Measurements from ENCODE around the gene ANO1.

Gene ANO1

DNA sequence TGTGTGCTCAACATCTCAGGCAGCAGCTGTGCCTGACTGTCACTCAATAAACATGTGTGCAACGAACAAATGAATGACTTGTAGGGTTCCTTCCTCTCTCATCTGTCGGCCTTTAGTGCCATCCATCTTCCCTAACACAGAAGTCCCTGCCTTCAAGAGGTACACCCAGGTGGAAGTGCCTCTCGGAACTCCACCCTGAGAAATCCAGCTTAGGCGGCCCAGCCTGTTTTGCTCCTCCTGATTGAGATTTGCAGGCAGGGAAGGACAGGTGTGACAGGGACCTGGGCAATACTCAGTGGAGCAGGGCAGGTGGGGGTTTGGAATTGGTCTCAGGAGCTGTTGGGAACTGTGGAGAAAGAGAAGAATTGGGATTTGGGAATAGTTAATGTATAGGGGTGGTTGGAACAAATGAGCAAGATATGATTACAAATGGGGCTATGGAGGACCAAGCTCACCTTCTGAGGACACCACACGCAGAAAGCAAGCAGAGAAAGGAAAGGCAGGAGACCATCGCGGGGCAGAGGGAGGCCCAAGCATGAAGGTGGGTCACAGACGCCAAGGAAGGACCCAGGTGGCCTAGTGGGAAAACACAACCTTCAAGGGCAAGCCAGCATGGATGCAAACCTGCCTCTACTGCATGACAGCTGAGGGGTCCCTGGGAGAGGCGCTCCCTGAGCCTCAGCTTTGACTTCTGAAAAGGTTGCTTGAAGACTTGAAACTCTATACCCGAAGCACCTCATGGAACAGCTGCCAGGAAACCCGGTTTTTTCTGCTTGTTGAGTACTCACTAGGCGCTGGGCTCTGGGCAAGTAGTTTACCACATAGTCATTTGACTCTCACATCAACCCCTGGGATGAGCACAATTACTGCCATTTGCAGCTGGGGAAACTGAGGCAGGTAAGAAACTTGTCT, 40.9 kb upstream of the ANO1 start:
- Histone ChIP-seq H3K4me3 (ENCODE audit: low read length) (no peak overlapping the region), H3K79me2 (ENCODE audit: control insufficient read depth, insufficient read depth, low read length) (no peaks in the 10 kb centered on the region), H3K56ac (ENCODE audit: low read length) (no peak overlapping the region), H3K4me2 (ENCODE audit: low read length) (no peak overlapping the region), H2AK5ac (ENCODE audit: low read length) (no peak overlapping the region), H3K27ac (ENCODE audit: low read depth, low read length) (no peak overlapping the region), H2BK5ac (ENCODE audit: low read length) (no peak overlapping the region), H4K8ac (ENCODE audit: low read depth, low read length) (no peak overlapping the region), H3K4me1 (ENCODE audit: control insufficient read depth, low read depth, low read length) (no peaks in the 10 kb centered on the region), H2BK120ac (ENCODE audit: low read depth, low read length) (no peak overlapping the region), H3K27me3 (ENCODE audit: insufficient read depth, low read length, poor library complexity) (no peaks in the 10 kb centered on the region), H2BK15ac (replicated peaks; ENCODE audit: low read depth) (no peak overlapping the region), H3K9ac (ENCODE audit: low read length) (no peak overlapping the region), H3K23ac (ENCODE audit: low read length) (no peak overlapping the region), H3K36me3 (ENCODE audit: control insufficient read depth, insufficient read depth, low read length) (no peaks in the 10 kb centered on the region), H3K18ac (ENCODE audit: low read length) (no peak overlapping the region), H3K79me1 (ENCODE audit: low read length) (no peaks in the 10 kb centered on the region), H4K5ac (ENCODE audit: low read length) (no peak overlapping the region), H3K4ac (ENCODE audit: low read depth, low read length) (no peak overlapping the region)
- WGBS (ENCODE audit: extremely low coverage, insufficient coverage, low lambda C conversion rate), result no CpG with 5 or more reads among the region's 12 CpGs
- no peak for DNase-seq

DNA sequence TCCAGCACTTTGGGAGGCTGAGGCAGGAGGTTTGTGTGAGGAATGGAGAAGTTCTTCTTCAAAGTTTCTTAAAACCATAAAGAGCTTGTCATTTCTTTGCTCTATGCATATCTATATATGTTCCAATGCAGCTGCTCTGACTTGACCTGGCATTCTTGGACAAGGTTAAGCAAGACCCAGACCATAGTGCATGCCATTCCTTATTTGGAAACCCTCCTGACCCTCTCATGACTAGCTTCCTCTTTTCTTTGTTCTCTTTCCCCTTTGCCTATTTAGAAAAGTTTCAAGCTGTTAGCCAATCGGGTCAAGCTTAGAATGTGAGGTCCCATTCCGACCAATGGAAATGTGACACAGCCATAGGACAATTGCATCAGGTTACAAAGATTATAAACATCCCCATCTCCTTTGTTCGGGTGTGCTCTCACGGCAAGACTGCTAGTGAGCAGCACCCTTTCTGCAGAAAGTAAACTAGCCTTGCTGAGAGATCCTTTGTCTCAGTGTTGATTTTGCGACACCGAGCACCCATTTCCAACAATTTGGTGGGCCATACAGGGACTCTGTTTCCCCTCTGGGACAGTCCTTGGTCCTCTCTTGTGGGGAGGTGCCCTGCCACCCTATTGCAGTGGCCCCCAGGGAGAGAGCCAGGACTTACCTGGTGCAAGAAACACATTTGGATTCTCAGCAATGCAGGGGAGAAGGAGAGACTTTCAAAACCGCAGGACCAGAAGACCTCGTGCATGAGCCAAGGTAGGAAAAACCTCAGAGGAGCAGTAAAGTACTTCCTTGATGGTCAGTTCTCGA, 39.9 kb upstream of the ANO1 start:
- no peak overlapping the region for H3K18ac ChIP-seq (ENCODE audit: low read length)

DNA sequence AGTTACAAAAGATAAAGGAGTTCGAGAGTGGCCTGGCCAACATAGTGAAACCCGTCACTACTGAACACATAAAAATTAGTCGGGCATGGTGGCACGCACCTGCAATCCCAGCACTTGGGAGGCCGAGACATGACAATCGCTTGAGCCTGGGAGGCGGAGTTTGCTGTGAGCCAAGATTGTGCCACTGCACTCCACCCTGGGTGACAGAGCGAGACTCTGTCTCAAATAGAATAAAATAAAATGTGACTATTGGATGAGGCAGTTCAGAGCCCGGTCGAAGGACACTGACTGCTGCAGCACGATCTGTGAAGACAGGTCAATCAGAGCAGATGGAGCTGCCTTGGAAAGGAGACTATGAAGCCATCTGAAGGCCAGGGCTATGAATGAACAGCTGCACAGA, 37.7 kb upstream of the ANO1 start:
- no peak overlapping the region for H2BK5ac ChIP-seq (ENCODE audit: low read length)
- H3K27me3 ChIP-seq (ENCODE audit: insufficient read depth, low read length, poor library complexity), result no peaks in the 10 kb centered on the region
- no peak for DNase-seq
- no peak overlapping the region for H3K18ac ChIP-seq (ENCODE audit: low read length)
- H4K8ac ChIP-seq (ENCODE audit: low read depth, low read length), result no peak overlapping the region
- H2BK15ac ChIP-seq (replicated peaks; ENCODE audit: low read depth), result no peak overlapping the region
- no peak overlapping the region for H4K5ac ChIP-seq (ENCODE audit: low read length)
- H3K79me2 ChIP-seq (ENCODE audit: control insufficient read depth, insufficient read depth, low read length), result no peaks in the 10 kb centered on the region
- no peak overlapping the region for H3K27ac ChIP-seq (ENCODE audit: low read depth, low read length)
- H3K79me1 ChIP-seq (ENCODE audit: low read length), result no peaks in the 10 kb centered on the region
- no peak overlapping the region for H3K4me2 ChIP-seq (ENCODE audit: low read length)
- no peak overlapping the region for H3K56ac ChIP-seq (ENCODE audit: low read length)
- no peak overlapping the region for H3K23ac ChIP-seq (ENCODE audit: low read length)
- no peak overlapping the region for H2BK120ac ChIP-seq (ENCODE audit: low read depth, low read length)
- H2AK5ac ChIP-seq (ENCODE audit: low read length), result no peak overlapping the region
- no peak overlapping the region for H3K4ac ChIP-seq (ENCODE audit: low read depth, low read length)
- no peak overlapping the region for H3K4me3 ChIP-seq (ENCODE audit: low read length)
- H3K36me3 ChIP-seq (ENCODE audit: control insufficient read depth, insufficient read depth, low read length), result no peaks in the 10 kb centered on the region
- no CpG with 5 or more reads among the region's 11 CpGs for WGBS (ENCODE audit: extremely low coverage, insufficient coverage, low lambda C conversion rate)
- no peaks in the 10 kb centered on the region for H3K4me1 ChIP-seq (ENCODE audit: control insufficient read depth, low read depth, low read length)
- H3K9ac ChIP-seq (ENCODE audit: low read length), result no peak overlapping the region

More for the DNA sequence above, 39.9 kb upstream of the ANO1 start:
- H3K36me3 ChIP-seq (ENCODE audit: control insufficient read depth, insufficient read depth, low read length), result no peaks in the 10 kb centered on the region
- no peak overlapping the region for H2BK120ac ChIP-seq (ENCODE audit: low read depth, low read length)
- H3K27me3 ChIP-seq (ENCODE audit: insufficient read depth, low read length, poor library complexity), result no peaks in the 10 kb centered on the region
- H4K8ac ChIP-seq (ENCODE audit: low read depth, low read length), result no peak overlapping the region
- no peak overlapping the region for H3K56ac ChIP-seq (ENCODE audit: low read length)
- H3K4me3 ChIP-seq (ENCODE audit: low read length), result no peak overlapping the region
- H3K9ac ChIP-seq (ENCODE audit: low read length), result no peak overlapping the region
- H4K5ac ChIP-seq (ENCODE audit: low read length), result no peak overlapping the region
- H2BK15ac ChIP-seq (replicated peaks; ENCODE audit: low read depth), result no peak overlapping the region
- H3K4me2 ChIP-seq (ENCODE audit: low read length), result no peak overlapping the region
- H3K27ac ChIP-seq (ENCODE audit: low read depth, low read length), result no peak overlapping the region
- H3K79me1 ChIP-seq (ENCODE audit: low read length), result no peaks in the 10 kb centered on the region
- no peak overlapping the region for H2BK5ac ChIP-seq (ENCODE audit: low read length)
- H2AK5ac ChIP-seq (ENCODE audit: low read length), result no peak overlapping the region
- DNase-seq, result no peak
- WGBS (ENCODE audit: extremely low coverage, insufficient coverage, low lambda C conversion rate), result no CpG with 5 or more reads among the region's 9 CpGs
- no peaks in the 10 kb centered on the region for H3K79me2 ChIP-seq (ENCODE audit: control insufficient read depth, insufficient read depth, low read length)
- no peaks in the 10 kb centered on the region for H3K4me1 ChIP-seq (ENCODE audit: control insufficient read depth, low read depth, low read length)
- H3K23ac ChIP-seq (ENCODE audit: low read length), result no peak overlapping the region
- H3K4ac ChIP-seq (ENCODE audit: low read depth, low read length), result no peak overlapping the region

DNA sequence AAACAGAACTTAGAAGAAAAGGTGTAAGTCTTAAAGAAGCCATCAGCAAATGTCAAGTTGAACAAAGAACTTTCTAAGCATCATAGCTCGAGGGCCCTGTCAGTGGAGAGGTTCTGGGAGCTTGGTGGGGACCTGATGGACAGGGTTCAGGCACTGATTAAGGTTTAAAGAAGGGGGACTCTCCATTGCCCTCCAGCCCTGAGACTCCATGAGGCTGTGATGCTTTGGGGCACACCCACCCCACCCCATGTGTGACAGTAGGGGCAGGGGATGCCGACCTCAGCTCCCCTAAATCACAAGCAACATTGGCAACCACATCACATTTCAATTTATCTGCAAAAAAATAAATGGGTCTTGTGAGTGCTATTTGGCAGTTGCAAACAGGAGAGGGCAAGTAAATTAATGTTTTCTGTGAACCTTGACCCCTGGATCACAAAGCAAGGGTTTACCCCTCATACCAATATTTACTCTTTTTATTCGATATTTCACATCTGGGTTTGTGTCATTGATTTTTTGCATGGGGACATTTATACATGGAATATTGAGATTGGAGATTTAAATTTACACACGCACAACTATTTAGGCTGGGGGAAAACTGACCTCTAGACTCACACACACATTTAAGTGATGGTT, 37.1 kb upstream of the ANO1 start:
- Histone ChIP-seq H3K4me3 (ENCODE audit: low read length) (no peak overlapping the region), H3K4ac (ENCODE audit: low read depth, low read length) (no peak overlapping the region), H3K56ac (ENCODE audit: low read length) (no peak overlapping the region), H3K23ac (ENCODE audit: low read length) (no peak overlapping the region), H2BK5ac (ENCODE audit: low read length) (no peak overlapping the region), H2BK120ac (ENCODE audit: low read depth, low read length) (no peak overlapping the region), H3K79me1 (ENCODE audit: low read length) (no peaks in the 10 kb centered on the region), H3K4me1 (ENCODE audit: control insufficient read depth, low read depth, low read length) (no peaks in the 10 kb centered on the region), H3K27me3 (ENCODE audit: insufficient read depth, low read length, poor library complexity) (no peaks in the 10 kb centered on the region), H3K79me2 (ENCODE audit: control insufficient read depth, insufficient read depth, low read length) (no peaks in the 10 kb centered on the region), H3K9ac (ENCODE audit: low read length) (no peak overlapping the region), H2BK15ac (replicated peaks; ENCODE audit: low read depth) (no peak overlapping the region), H4K8ac (ENCODE audit: low read depth, low read length) (no peak overlapping the region), H3K4me2 (ENCODE audit: low read length) (no peak overlapping the region), H3K27ac (ENCODE audit: low read depth, low read length) (no peak overlapping the region), H4K5ac (ENCODE audit: low read length) (no peak overlapping the region), H3K36me3 (ENCODE audit: control insufficient read depth, insufficient read depth, low read length) (no peaks in the 10 kb centered on the region), H2AK5ac (ENCODE audit: low read length) (no peak overlapping the region), H3K18ac (ENCODE audit: low read length) (no peak overlapping the region)
- no CpG with 5 or more reads among the region's 4 CpGs for WGBS (ENCODE audit: extremely low coverage, insufficient coverage, low lambda C conversion rate)
- DNase-seq, result no peak

DNA sequence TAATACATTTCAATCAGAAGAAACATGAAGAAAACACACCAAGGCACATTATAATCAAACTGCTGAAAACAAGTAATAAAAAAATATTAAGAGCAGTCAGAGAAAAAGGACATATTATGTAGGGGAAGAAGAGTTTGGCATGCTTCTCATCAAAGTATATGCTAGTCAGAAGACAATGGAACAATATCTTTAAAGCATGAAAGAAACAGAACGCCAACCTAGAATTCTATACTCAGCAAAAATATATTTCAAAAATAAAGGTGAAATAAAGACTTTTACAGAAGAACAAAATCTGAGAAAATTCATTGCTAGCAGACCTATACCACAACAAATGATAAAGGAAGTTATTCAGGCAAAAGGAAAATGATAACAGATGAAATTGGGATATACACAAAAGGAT, 34.6 kb upstream of the ANO1 start:
- no peaks in the 10 kb centered on the region for H3K27me3 ChIP-seq (ENCODE audit: insufficient read depth, low read length, poor library complexity)
- no CpG with 5 or more reads among the region's 1 CpG for WGBS (ENCODE audit: extremely low coverage, insufficient coverage, low lambda C conversion rate)
- DNase-seq, result no peak
- H3K36me3 ChIP-seq (ENCODE audit: control insufficient read depth, insufficient read depth, low read length), result no peaks in the 10 kb centered on the region
- no peak overlapping the region for H3K18ac ChIP-seq (ENCODE audit: low read length)
- no peak overlapping the region for H3K9ac ChIP-seq (ENCODE audit: low read length)
- H2BK15ac ChIP-seq (replicated peaks; ENCODE audit: low read depth), result no peak overlapping the region
- H3K4me3 ChIP-seq (ENCODE audit: low read length), result no peak overlapping the region
- no peak overlapping the region for H2BK120ac ChIP-seq (ENCODE audit: low read depth, low read length)
- H3K4ac ChIP-seq (ENCODE audit: low read depth, low read length), result no peak overlapping the region
- H3K79me1 ChIP-seq (ENCODE audit: low read length), result no peaks in the 10 kb centered on the region
- no peaks in the 10 kb centered on the region for H3K4me1 ChIP-seq (ENCODE audit: control insufficient read depth, low read depth, low read length)
- H2AK5ac ChIP-seq (ENCODE audit: low read length), result no peak overlapping the region
- H3K23ac ChIP-seq (ENCODE audit: low read length), result no peak overlapping the region
- H4K5ac ChIP-seq (ENCODE audit: low read length), result no peak overlapping the region
- H4K8ac ChIP-seq (ENCODE audit: low read depth, low read length), result no peak overlapping the region
- H3K56ac ChIP-seq (ENCODE audit: low read length), result no peak overlapping the region
- H3K4me2 ChIP-seq (ENCODE audit: low read length), result no peak overlapping the region
- no peak overlapping the region for H2BK5ac ChIP-seq (ENCODE audit: low read length)
- no peak overlapping the region for H3K27ac ChIP-seq (ENCODE audit: low read depth, low read length)
- H3K79me2 ChIP-seq (ENCODE audit: control insufficient read depth, insufficient read depth, low read length), result no peaks in the 10 kb centered on the region
